Suprapubic skin (tissue), 4 donors: ENCODE results near the gene MCRIP1. TPM values are rescaled to one million over a fixed set of nuclear protein-coding genes. Genes with fewer than 3 reads are reported as not detected.

Experiments used
- DNase-seq, 2 donors: peaks; one replicate each; pipeline ENCODE4 v3.0.0-alpha.2; 2019; ENCODE audit warnings: low spot score in 2 of 2
- H3K27ac ChIP-seq: fragments of 200-600 bp; sonication (generic); one replicate; pipeline ENCODE4 v1.5.1; 2019
- H3K27me3 ChIP-seq: fragments of 200-600 bp; sonication (generic); one replicate; pipeline ENCODE4 v1.5.1; 2019
- H3K36me3 ChIP-seq: fragments of 200-600 bp; sonication (generic); one replicate; pipeline ENCODE4 v1.5.1; 2019
- H3K4me1 ChIP-seq: fragments of 200-600 bp; sonication (generic); one replicate; pipeline ENCODE4 v1.5.1; 2019
- H3K4me3 ChIP-seq: fragments of 200-600 bp; sonication (generic); one replicate; pipeline ENCODE4 v1.5.1; 2019; ENCODE audit warnings: mild to moderate bottlenecking
- H3K9me3 ChIP-seq: fragments of 200-600 bp; sonication (generic); one replicate; pipeline ENCODE4 v1.5.1; 2019
- EP300 ChIP-seq: sonication (generic); formaldehyde crosslinking; IDR thresholded peaks from one replicate; pipeline ENCODE4 v1.6.1; 2017; ENCODE audit warnings: antibody characterized with exemption
- POLR2A ChIP-seq, 2 donors: fragments of 450-650 bp; IDR thresholded peaks; one replicate each; pipeline ENCODE4 v1.6.1; 2017; ENCODE audit warnings: antibody characterized with exemption in 2 of 2, mild to moderate bottlenecking in 2 of 2, moderate library complexity in 2 of 2
- POLR2AphosphoS5 ChIP-seq, 3 donors: sonication (generic); formaldehyde crosslinking; IDR thresholded peaks; one replicate each; pipeline ENCODE4 v1.6.1; 2017; ENCODE audit warnings: antibody characterized with exemption in 3 of 3
- WGBS: methylation state at CpG from one replicate; pipeline ENCODE4 v1.1.5; 2018; 5-methylcytosine and 5-hydroxymethylcytosine counted together
- total RNA-seq, 4 donors: library from RNA; depleted of rRNA; stranded (reverse); fragments of >200 nt; gene quantifications; one replicate each; pipeline ENCODE4 v1.1.0, GENCODE V29; 2016
- TF ChIP-seq, protein P1 (sequence below), 2 donors: fragments of 200-600 bp in 1 of 2; fragments of 450-650 bp in 1 of 2; sonication (generic) in 1 of 2; IDR thresholded peaks; one replicate each; pipeline ENCODE4 v1.5.1; 2016 to 2019; ENCODE audit warnings: antibody characterized with exemption in 2 of 2, mild to moderate bottlenecking in 1 of 2, moderate library complexity in 1 of 2

Gene MCRIP1
- total RNA-seq, 4 donors from 2014 or later = 20.3 to 29.3 (median 27.4) TPM

DNA sequence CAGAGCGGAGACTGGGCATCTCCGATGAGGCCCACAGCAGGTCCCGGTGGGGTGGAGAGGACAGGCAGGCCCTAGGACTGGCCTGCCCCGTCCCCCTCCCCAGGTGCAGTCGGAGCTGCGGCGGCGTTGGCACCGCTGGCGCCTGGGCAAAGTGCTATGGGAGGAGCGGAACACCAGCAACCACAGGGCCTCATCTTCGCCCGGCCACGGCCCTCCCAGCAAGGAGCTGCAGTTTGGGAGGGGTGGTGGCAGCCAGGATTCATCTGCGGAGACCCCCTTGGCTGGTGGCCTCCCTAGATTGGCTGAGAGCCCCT lies 19.8 kb downstream of the MCRIP1 start:
- no peak for TF ChIP-seq POLR2A (IDR thresholded peaks at IDR 0.05)
- TF ChIP-seq, protein P1, sequence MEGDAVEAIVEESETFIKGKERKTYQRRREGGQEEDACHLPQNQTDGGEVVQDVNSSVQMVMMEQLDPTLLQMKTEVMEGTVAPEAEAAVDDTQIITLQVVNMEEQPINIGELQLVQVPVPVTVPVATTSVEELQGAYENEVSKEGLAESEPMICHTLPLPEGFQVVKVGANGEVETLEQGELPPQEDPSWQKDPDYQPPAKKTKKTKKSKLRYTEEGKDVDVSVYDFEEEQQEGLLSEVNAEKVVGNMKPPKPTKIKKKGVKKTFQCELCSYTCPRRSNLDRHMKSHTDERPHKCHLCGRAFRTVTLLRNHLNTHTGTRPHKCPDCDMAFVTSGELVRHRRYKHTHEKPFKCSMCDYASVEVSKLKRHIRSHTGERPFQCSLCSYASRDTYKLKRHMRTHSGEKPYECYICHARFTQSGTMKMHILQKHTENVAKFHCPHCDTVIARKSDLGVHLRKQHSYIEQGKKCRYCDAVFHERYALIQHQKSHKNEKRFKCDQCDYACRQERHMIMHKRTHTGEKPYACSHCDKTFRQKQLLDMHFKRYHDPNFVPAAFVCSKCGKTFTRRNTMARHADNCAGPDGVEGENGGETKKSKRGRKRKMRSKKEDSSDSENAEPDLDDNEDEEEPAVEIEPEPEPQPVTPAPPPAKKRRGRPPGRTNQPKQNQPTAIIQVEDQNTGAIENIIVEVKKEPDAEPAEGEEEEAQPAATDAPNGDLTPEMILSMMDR (IDR thresholded peaks at IDR 0.05) = no peak
- no peak for TF ChIP-seq EP300
- TF ChIP-seq POLR2AphosphoS5 (IDR thresholded peaks at IDR 0.05) = no peak
- Histone ChIP-seq H3K27me3 (peaks cover 50% of the 10 kb centered on the region), H3K4me3 (no peak overlapping the region), H3K36me3 (no peaks in the 10 kb centered on the region), H3K27ac (no peak overlapping the region), H3K9me3 (no peaks in the 10 kb centered on the region), H3K4me1 (peaks cover 7% of the 10 kb centered on the region)
- WGBS = no CpG with 5 or more reads among the region's 15 CpGs
- no peak for DNase-seq

DNA sequence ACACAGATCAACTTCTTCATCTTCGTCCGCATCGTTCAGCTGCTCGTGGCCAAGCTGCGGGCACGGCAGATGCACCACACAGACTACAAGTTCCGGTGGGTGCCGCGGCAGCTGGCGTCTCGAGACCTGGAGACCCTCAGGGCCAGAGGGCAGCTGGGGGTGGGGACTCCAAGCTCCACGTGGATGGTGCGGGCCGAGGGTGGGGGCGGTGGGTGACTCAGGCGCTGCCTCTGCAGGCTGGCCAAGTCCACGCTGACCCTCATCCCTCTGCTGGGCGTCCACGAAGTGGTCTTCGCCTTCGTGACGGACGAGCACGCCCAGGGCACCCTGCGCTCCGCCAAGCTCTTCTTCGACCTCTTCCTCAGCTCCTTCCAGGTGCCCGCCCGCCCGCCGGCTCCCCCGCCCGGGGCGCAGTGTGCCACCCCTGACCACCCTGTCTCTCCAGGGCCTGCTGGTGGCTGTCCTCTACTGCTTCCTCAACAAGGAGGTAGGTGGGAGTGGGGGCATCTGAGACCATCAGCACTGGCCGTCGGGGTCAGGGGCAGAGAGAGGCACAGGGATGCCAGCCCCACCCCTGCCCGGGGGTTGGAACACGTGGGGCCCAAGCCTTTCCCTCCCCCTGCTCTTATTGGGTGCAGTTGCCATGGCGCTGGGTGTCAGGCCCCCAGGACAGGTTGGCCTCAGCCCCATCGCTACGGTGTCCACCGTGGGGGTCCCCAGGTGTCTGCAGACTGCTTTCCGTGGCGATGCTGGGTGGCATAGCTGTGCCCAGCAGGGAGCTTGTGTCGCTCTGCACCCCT lies 20.3 kb downstream of the MCRIP1 start:
- no peaks in the 10 kb centered on the region for H3K9me3 ChIP-seq
- peaks cover 7% of the 10 kb centered on the region for H3K4me1 ChIP-seq
- DNase-seq = no peak
- no peaks in the 10 kb centered on the region for H3K36me3 ChIP-seq
- 89% methylated on average over 19 of the region's 45 CpGs for WGBS
- H3K27ac ChIP-seq = no peak overlapping the region
- H3K4me3 ChIP-seq = no peak overlapping the region
- TF ChIP-seq, protein P1 (IDR thresholded peaks at IDR 0.05) = no peak
- TF ChIP-seq POLR2AphosphoS5 (IDR thresholded peaks at IDR 0.05) (no peak), EP300 (no peak), POLR2A (IDR thresholded peaks at IDR 0.05) (no peak)
- peaks cover 55% of the 10 kb centered on the region for H3K27me3 ChIP-seq

DNA sequence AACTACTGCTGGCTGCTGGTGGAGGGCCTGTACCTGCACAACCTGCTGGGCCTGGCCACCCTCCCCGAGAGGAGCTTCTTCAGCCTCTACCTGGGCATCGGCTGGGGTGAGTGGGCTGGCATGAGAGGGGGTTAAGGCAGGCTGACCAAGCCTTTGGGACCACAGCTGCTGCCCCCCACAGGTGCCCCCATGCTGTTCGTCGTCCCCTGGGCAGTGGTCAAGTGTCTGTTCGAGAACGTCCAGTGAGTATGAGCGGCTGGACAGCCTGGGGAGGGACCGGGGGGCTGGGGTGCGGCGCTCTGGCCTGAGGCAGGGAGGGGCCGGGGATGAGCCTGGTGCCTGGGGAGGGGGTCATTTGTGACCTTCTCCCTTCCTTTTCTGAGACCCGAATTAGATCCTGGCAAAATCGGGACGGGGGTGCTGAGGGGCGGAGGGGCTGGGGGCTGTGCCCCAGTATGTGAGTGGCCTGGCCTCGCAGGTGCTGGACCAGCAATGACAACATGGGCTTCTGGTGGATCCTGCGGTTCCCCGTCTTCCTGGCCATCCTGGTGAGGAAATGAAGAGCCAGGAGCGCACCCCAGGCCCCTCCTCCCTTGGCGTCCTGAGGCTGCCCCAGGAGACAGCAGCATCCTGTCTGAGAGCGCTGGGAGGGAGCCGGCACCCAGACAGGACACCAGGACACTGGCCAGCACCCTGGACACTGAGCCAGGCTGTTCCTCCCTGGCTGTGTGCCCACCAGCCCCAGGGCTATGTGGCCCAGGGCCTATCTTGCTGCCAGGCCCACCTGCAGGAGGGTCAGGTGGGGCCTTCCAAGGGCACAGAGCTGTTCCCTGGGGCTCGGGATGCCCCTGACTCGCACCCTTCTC lies 21.2 kb downstream of the MCRIP1 start:
- no peak for TF ChIP-seq POLR2A (IDR thresholded peaks at IDR 0.05)
- no peak for TF ChIP-seq EP300
- no peak for TF ChIP-seq POLR2AphosphoS5 (IDR thresholded peaks at IDR 0.05)
- TF ChIP-seq, protein P1 (IDR thresholded peaks at IDR 0.05) = no peak
- no peaks in the 10 kb centered on the region for H3K9me3 ChIP-seq
- H3K4me3 ChIP-seq = no peak overlapping the region
- H3K4me1 ChIP-seq = peaks cover 7% of the 10 kb centered on the region
- peaks cover 64% of the 10 kb centered on the region for H3K27me3 ChIP-seq
- H3K27ac ChIP-seq = no peak overlapping the region
- no peak for DNase-seq
- no peaks in the 10 kb centered on the region for H3K36me3 ChIP-seq
- 76% methylated on average over 16 of the region's 24 CpGs for WGBS

DNA sequence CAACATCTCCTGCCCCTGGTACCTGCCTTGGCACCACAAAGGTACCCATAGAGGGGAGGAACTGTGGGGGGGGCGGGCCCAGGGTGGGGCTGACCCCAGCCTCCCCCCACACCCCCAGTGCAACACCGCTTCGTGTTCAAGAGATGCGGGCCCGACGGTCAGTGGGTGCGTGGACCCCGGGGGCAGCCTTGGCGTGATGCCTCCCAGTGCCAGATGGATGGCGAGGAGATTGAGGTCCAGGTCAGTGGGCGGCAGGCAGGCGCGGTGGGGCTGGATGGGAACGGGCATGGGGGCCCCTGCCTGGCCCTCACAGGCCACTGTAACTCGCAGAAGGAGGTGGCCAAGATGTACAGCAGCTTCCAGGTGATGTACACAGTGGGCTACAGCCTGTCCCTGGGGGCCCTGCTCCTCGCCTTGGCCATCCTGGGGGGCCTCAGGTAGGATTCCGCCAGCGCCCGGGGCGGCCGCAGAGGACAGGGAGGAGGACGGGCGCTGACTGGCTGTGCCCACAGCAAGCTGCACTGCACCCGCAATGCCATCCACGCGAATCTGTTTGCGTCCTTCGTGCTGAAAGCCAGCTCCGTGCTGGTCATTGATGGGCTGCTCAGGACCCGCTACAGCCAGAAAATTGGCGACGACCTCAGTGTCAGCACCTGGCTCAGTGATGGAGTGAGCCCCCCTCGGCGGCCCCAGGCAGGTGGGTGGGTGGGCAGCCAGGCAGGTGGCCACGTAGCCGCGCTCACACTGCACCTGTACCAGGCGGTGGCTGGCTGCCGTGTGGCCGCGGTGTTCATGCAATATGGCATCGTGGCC lies 22.0 kb downstream of the MCRIP1 start:
- H3K27me3 ChIP-seq = peaks cover 72% of the 10 kb centered on the region

More for the DNA sequence above, 22.0 kb downstream of the MCRIP1 start:
- no peaks in the 10 kb centered on the region for H3K9me3 ChIP-seq
- H3K27ac ChIP-seq = no peak overlapping the region
- WGBS = 87% methylated on average over 21 of the region's 42 CpGs
- no peaks in the 10 kb centered on the region for H3K36me3 ChIP-seq
- no peak overlapping the region for H3K4me3 ChIP-seq
- no peak for DNase-seq
- peaks cover 4% of the 10 kb centered on the region for H3K4me1 ChIP-seq
- TF ChIP-seq POLR2A (IDR thresholded peaks at IDR 0.05) = no peak
- no peak for TF ChIP-seq POLR2AphosphoS5 (IDR thresholded peaks at IDR 0.05)
- TF ChIP-seq, protein P1 (IDR thresholded peaks at IDR 0.05) = no peak
- TF ChIP-seq EP300 = no peak
